Ascending aorta (tissue), 2 donors: Measurements from ENCODE around the gene RFX2. TPM values are rescaled to one million over a fixed set of nuclear protein-coding genes. Genes with fewer than 3 reads are reported as not detected.
A peak's percentile ranks its signal among the peaks of the same experiment; 100 is the strongest.

Source experiments
- DNase-seq, 2 donors: peaks; one replicate each; pipeline ENCODE4 v3.0.0-alpha.2; 2019; ENCODE audit warnings: low spot score in 2 of 2
- H3K27ac ChIP-seq, 2 donors: fragments of 200-600 bp; sonication (generic); one replicate each; pipeline ENCODE4 v1.5.1; 2016 to 2017; ENCODE audit warnings: mild to moderate bottlenecking in 1 of 2
- H3K27me3 ChIP-seq: fragments of 200-600 bp; sonication (generic); one replicate; pipeline ENCODE4 v1.5.1; 2017
- H3K36me3 ChIP-seq, 2 donors: fragments of 200-600 bp; sonication (generic); one replicate each; pipeline ENCODE4 v1.5.1; 2016
- H3K4me1 ChIP-seq, 2 donors: fragments of 200-600 bp; sonication (generic); one replicate each; pipeline ENCODE4 v1.5.1; 2016 to 2017; ENCODE audit warnings: mild to moderate bottlenecking in 1 of 2
- H3K4me3 ChIP-seq, 2 donors: fragments of 200-600 bp; sonication (generic); one replicate each; pipeline ENCODE4 v1.5.1; 2016 to 2017; ENCODE audit warnings: mild to moderate bottlenecking in 1 of 2
- H3K9me3 ChIP-seq, 2 donors: fragments of 200-600 bp; sonication (generic); one replicate each; pipeline ENCODE4 v1.5.1; 2016
- intact Hi-C: fragments of 100-400 bp; cut with DNase I; formaldehyde crosslinking; loops from one replicate; pipeline ENCODE4 v1.15.1; 2023
- total RNA-seq: library from RNA; depleted of rRNA; stranded (reverse); fragments of >200 nt; gene quantifications from one replicate; pipeline ENCODE4 v1.1.0, GENCODE V29; 2016
- TF ChIP-seq, protein P1 (sequence below), 3 experiments: fragments of 200-600 bp in 2 of 3; fragments of 450-650 bp in 1 of 3; sonication (generic) in 2 of 3; IDR thresholded peaks; one replicate each; pipeline ENCODE4 v1.5.1; 2016 to 2019; ENCODE audit warnings: antibody characterized with exemption in 3 of 3, mild to moderate bottlenecking in 1 of 3, moderate library complexity in 1 of 3

The RFX2 gene
- total RNA-seq, 1 donor from 2014 or later: 107 TPM

DNA sequence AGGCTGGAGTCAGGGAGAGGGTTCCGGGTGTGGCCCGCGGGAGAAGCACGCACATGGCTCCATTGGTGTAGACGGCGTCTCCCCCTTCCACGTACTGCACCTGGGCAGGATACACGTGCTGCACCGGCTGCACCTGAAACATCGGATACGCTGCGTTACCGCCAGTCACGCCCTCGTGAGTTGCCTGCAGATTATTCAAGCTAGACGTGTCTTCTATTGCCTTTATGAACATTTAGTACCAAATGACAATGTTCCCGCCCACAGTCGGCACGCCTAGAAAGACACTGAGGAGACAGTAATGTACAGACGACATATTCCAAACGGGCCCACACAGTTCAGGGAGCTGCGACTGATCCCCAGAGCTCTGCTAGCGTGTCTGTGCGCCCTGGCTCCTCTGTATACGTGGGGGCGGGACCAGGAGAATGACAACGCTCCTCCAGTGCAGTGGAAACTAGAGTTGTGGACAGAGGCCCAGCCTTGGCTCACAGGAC, 68.3 kb downstream of the RFX2 start:
- Histone ChIP-seq H3K27ac (no peak overlapping the region), H3K9me3 (no peaks in the 10 kb centered on the region), H3K4me1 (no peaks in the 10 kb centered on the region), H3K4me3 (no peak overlapping the region), H3K36me3 (peaks cover 28 to 55% of the 10 kb centered on the region in 2 donors), H3K27me3 (no peaks in the 10 kb centered on the region)
- TF ChIP-seq, protein P1, sequence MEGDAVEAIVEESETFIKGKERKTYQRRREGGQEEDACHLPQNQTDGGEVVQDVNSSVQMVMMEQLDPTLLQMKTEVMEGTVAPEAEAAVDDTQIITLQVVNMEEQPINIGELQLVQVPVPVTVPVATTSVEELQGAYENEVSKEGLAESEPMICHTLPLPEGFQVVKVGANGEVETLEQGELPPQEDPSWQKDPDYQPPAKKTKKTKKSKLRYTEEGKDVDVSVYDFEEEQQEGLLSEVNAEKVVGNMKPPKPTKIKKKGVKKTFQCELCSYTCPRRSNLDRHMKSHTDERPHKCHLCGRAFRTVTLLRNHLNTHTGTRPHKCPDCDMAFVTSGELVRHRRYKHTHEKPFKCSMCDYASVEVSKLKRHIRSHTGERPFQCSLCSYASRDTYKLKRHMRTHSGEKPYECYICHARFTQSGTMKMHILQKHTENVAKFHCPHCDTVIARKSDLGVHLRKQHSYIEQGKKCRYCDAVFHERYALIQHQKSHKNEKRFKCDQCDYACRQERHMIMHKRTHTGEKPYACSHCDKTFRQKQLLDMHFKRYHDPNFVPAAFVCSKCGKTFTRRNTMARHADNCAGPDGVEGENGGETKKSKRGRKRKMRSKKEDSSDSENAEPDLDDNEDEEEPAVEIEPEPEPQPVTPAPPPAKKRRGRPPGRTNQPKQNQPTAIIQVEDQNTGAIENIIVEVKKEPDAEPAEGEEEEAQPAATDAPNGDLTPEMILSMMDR (IDR thresholded peaks at IDR 0.05): no peak
- DNase-seq: peak in 1 of 2 donors; percentile 50
- intact Hi-C loops: no loop called here

DNA sequence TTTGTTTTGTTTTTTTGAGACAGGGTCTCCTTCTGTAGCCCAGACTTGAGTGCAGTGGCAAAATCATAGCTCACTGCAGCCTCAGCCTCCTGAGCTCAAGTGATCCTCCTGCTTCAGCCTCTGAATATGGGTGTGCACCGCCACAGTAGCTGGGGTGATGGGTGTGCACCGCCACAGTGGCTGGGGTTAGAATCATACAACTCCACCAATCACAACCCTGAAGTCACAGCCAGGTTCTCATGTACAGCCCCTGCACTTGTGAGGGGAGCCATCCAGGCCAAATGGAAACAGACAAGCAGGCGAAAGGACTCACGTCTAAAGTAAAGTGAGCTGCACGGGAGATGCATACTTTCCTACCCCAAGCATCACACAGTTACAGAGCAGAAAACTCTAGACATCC, 69.2 kb downstream of the RFX2 start:
- Histone ChIP-seq H3K4me3 (no peak overlapping the region), H3K4me1 (no peaks in the 10 kb centered on the region), H3K36me3 (peaks cover 28 to 55% of the 10 kb centered on the region in 2 donors), H3K27ac (no peak overlapping the region), H3K27me3 (no peaks in the 10 kb centered on the region), H3K9me3 (no peaks in the 10 kb centered on the region)
- no peak for DNase-seq
- intact Hi-C loops: no loop called here
- TF ChIP-seq, protein P1 (IDR thresholded peaks at IDR 0.05): no peak

DNA sequence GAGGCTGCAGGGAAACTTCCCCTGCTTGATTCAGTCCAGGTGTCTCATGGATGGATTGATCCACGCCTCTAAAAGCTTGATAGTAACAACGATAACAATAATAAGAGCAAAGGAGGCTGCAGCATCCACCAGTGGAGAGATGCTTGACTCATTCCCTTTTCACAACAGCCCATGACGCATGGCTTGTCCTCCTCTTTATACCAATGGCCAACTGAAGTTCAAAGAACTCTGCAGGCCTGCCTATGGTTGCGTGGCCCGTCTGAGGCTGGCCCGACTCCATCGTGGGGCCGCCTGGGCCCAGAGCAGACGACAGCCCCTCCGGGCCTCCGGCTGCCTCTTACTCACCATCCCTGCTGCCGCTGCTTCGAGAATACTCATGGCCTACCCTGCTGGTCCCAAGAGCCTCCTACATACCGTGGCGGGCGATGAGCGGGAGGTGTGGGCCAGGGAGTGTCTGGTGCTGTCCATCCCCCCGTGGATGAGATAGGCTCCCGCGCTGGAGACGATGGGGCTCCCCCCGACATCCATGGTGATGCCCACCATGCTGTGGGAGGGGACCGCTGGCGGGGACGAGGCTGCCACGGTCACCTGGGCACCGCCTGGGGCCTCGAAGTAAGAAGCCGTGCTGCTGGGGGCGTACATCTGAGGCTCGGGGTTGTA, 70.6 kb downstream of the RFX2 start:
- Histone ChIP-seq H3K27me3 (no peaks in the 10 kb centered on the region), H3K36me3 (peaks cover 28 to 58% of the 10 kb centered on the region in 2 donors), H3K9me3 (no peaks in the 10 kb centered on the region), H3K4me1 (no peaks in the 10 kb centered on the region), H3K4me3 (no peak overlapping the region), H3K27ac (no peak overlapping the region)
- TF ChIP-seq, protein P1 (IDR thresholded peaks at IDR 0.05): no peak
- peak in 1 of 2 donors; percentile 56 for DNase-seq
- intact Hi-C loops: no loop called here

DNA sequence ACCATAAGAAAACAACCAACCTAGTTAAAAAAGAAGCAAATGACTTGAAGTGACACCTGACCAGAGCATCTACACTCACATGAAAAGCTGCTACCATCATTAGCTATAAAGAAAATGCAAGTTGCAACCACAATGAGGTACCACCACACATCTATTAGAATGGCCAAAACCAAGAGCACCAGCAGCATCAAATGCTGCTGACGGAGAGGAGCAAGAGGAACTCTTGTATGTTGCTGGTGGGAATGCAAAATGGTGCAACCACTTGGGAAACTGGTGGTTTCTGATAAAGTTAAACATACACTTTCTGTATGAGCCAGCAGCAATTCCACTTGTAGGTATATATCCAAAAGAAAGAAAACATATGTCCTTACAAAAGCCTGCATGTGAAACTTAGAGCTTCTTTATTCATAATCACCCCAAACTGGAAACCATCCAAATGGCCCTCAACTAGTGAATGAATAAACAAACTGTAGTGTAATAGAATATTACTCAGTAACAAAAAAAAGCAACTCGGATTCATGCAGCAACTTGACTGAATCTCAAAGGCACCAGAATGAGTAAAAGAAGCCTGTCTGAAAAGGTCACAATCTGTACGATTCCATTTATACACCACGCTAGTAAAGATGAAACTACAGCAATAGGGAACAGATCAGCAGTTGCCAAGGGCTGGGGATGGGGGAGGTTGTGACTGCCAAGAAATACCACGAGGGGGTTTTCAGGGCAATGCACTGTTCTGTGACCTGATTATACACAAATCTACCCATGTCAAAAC, 71.5 kb downstream of the RFX2 start:
- Histone ChIP-seq H3K27ac (no peak overlapping the region), H3K36me3 (peaks cover 27 to 51% of the 10 kb centered on the region in 2 donors), H3K27me3 (no peaks in the 10 kb centered on the region), H3K4me1 (no peaks in the 10 kb centered on the region), H3K4me3 (no peak overlapping the region), H3K9me3 (no peaks in the 10 kb centered on the region)
- intact Hi-C loops: no loop called here
- DNase-seq: no peak
- TF ChIP-seq, protein P1 (IDR thresholded peaks at IDR 0.05): no peak

DNA sequence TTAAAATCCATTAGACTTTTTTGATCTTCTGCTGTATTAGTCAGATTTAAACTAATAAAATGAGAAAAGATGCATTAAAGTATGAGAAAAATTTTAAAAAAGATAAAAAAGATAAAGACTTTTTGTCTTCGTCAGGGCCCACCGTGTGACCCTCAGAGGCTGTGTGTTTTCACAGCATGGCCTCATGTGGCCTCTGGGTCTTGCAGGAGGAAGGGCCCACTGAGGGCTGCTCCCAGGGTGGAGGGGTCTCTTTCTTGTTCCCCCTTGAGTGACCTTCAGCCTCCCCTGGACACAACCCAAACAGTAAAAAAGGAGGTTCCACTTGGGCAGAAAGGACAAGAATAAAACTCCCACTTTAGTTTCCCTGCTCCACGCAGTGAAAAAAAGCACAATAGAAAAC, 75.3 kb downstream of the RFX2 start:
- Histone ChIP-seq H3K27ac (no peak overlapping the region), H3K27me3 (no peaks in the 10 kb centered on the region), H3K9me3 (no peaks in the 10 kb centered on the region), H3K4me1 (no peaks in the 10 kb centered on the region), H3K36me3 (peaks cover 13 to 20% of the 10 kb centered on the region in 2 donors), H3K4me3 (no peak overlapping the region)
- no peak for DNase-seq
- intact Hi-C loops: no loop called here
- TF ChIP-seq, protein P1 (IDR thresholded peaks at IDR 0.05): no peak
